AG04450 (cell line): ENCODE data around the gene CHST13. TPM values are rescaled to one million over a fixed set of nuclear protein-coding genes. Genes with fewer than 3 reads are reported as not detected.

Experiments used
- CTCF ChIA-PET: fragments of 300-600, 350-600 bp; formaldehyde crosslinking; extraction: SDS; loops from one replicate; lab custom pipeline; 2022; ENCODE audit warnings: antibody characterized with exemption, inconsistent platforms; lab: Charles Lee
- POLR2A ChIA-PET: fragments of 350-600 bp; formaldehyde crosslinking; extraction: SDS; loops from one replicate; lab custom pipeline; 2021; ENCODE audit warnings: antibody characterized with exemption, inconsistent platforms; lab: Yijun Ruan, JAX
- DNase-seq: peaks from one replicate; pipeline ENCODE4 v3.0.0-alpha.2; 2011; ENCODE audit warnings: low read depth, low spot score
- H3K27ac ChIP-seq: one replicate; pipeline ENCODE4 v1.5.1; 2012; ENCODE audit warnings: low read depth, low read length, control low read depth
- H3K27me3 ChIP-seq: one replicate; pipeline ENCODE4 v1.6.0; 2012; ENCODE audit warnings: low read length; ENCODE audit not compliant: control insufficient read depth, insufficient read depth
- H3K4me3 ChIP-seq: 2 replicates; pipeline ENCODE4 v1.5.1; 2011; ENCODE audit warnings: mild to moderate bottlenecking, low read depth, low read length, control low read depth
- H3K9me3 ChIP-seq: 2 replicates; pipeline ENCODE4 v1.5.1; 2012; ENCODE audit warnings: low read length; ENCODE audit not compliant: control insufficient read depth, insufficient read depth
- CTCF ChIP-seq: IDR thresholded peaks from 2 replicates; pipeline ENCODE4 v1.5.1; 2011; ENCODE audit warnings: low read depth, low read length, control low read depth, inconsistent platforms
- polyA plus RNA-seq: library from polyadenylated mRNA; depleted of rRNA; stranded (reverse); fragments of >200 nt; gene quantifications from 2 replicates; pipeline ENCODE4 v1.2.3, GENCODE V29; 2011

The CHST13 gene
- polyA plus RNA-seq, 1 experiment = not detected

- H3K27ac ChIP-seq = no peak overlapping the region
- no peaks in the 10 kb centered on the region; the same call in 1 of the 2 replicates for H3K9me3 ChIP-seq
- CTCF ChIA-PET = no interaction called here
- POLR2A ChIA-PET = no interaction called here
- H3K4me3 ChIP-seq = no peak overlapping the region
- peaks cover 12% of the 10 kb centered on the region for H3K27me3 ChIP-seq
- TF ChIP-seq CTCF = no peak
- DNase-seq = no peak
These were observed 23.9 kb upstream of the CHST13 start for GRCh38 chr3:126500016-126500415.

- POLR2A ChIA-PET = no interaction called here
- CTCF ChIA-PET = no interaction called here
- no peak for TF ChIP-seq CTCF
These were observed 22.9 kb upstream of the CHST13 start for GRCh38 chr3:126501054-126501453.

GRCh38 chr3:126501736-126502135, 22.2 kb upstream of the CHST13 start:
- TF ChIP-seq CTCF = no peak
- CTCF ChIA-PET = no interaction called here
- DNase-seq = no peak
- H3K9me3 ChIP-seq = no peaks in the 10 kb centered on the region; the same call in 1 of the 2 replicates
- H3K27ac ChIP-seq = no peak overlapping the region
- peaks cover 11% of the 10 kb centered on the region for H3K27me3 ChIP-seq
- POLR2A ChIA-PET = no interaction called here
- H3K4me3 ChIP-seq = no peak overlapping the region

More at GRCh38 chr3:126501054-126501453, 22.9 kb upstream of the CHST13 start:
- Histone ChIP-seq H3K27me3 (peaks cover 12% of the 10 kb centered on the region), H3K4me3 (no peak overlapping the region), H3K9me3 (no peaks in the 10 kb centered on the region; the same call in 1 of the 2 replicates), H3K27ac (no peak overlapping the region)
- no peak for DNase-seq

- ChIA-PET POLR2A (no interaction called here), CTCF (no interaction called here)
- Histone ChIP-seq H3K27ac (no peak overlapping the region), H3K4me3 (no peak overlapping the region), H3K27me3 (peaks cover 6% of the 10 kb centered on the region), H3K9me3 (no peaks in the 10 kb centered on the region; the same call in 1 of the 2 replicates)
- no peak for TF ChIP-seq CTCF
- DNase-seq = no peak
These were observed 21.3 kb upstream of the CHST13 start for GRCh38 chr3:126502656-126503055.

- Histone ChIP-seq H3K9me3 (no peaks in the 10 kb centered on the region; the same call in 1 of the 2 replicates), H3K4me3 (no peak overlapping the region), H3K27me3 (peaks cover 3% of the 10 kb centered on the region), H3K27ac (no peak overlapping the region)
- no peak for TF ChIP-seq CTCF
- ChIA-PET CTCF (no interaction called here), POLR2A (no interaction called here)
- DNase-seq = no peak
These were observed 20.3 kb upstream of the CHST13 start for GRCh38 chr3:126503701-126504100.
